Measurements from ENCODE around the gene NPHS1. TPM values are rescaled to one million over a fixed set of nuclear protein-coding genes. Genes with fewer than 3 reads are reported as not detected.

NPHS1 gene
- total RNA-seq: 1 to 10 TPM in 1 of 4 donors, under 1 TPM in 1, not detected in 2; 0.48 to 1.5 TPM

GRCh38 chr19:35852029-35852780 is at the start of gene NPHS1:
Gene NPHS1 (minus strand): TSS chr19:35852504. CDS start chr19:35851837, 667 bp downstream.
- DNase-seq (ENCODE audit: low spot score) (no peak), ATAC-seq (ENCODE audit: low FRiP score) (peak; percentile 17)
- TF ChIP-seq CTCF (IDR thresholded peaks at IDR 0.05): no peak

GRCh38 chr19:35901055-35901644 is 48.8 kb upstream of the NPHS1 start:
- ATAC-seq (ENCODE audit: low FRiP score): no peak
- no peak for TF ChIP-seq CTCF (IDR thresholded peaks at IDR 0.05)
- DNase-seq (ENCODE audit: low spot score): no peak

GRCh38 chr19:35899547-35900214 is 47.4 kb upstream of the NPHS1 start:
- DNase-seq (ENCODE audit: low spot score) (no peak), ATAC-seq (ENCODE audit: low FRiP score) (peak; percentile 66)
- TF ChIP-seq CTCF (IDR thresholded peaks at IDR 0.05): no peak

- no peak for TF ChIP-seq CTCF (IDR thresholded peaks at IDR 0.05)
- DNase-seq (ENCODE audit: low spot score) (no peak), ATAC-seq (ENCODE audit: low FRiP score) (no peak)
Observed at GRCh38 chr19:35898499-35898809, 46.1 kb upstream of the NPHS1 start.

- DNase-seq (ENCODE audit: low spot score): no peak
- ATAC-seq (ENCODE audit: low FRiP score): no peak
- no peak for TF ChIP-seq CTCF (IDR thresholded peaks at IDR 0.05)
Observed at GRCh38 chr19:35897706-35898451, 45.6 kb upstream of the NPHS1 start.

GRCh38 chr19:35896643-35897040 is 44.3 kb upstream of the NPHS1 start:
- no peak for ATAC-seq (ENCODE audit: low FRiP score)
- no peak for TF ChIP-seq CTCF (IDR thresholded peaks at IDR 0.05)

More at GRCh38 chr19:35896643-35897040, 44.3 kb upstream of the NPHS1 start:
- no peak for DNase-seq (ENCODE audit: low spot score)
